Vagina (tissue), 2 donors: ENCODE measurements around the gene FOCAD. TPM values are rescaled to one million over a fixed set of nuclear protein-coding genes. Genes with fewer than 3 reads are reported as not detected.

Experiments used
- DNase-seq, 2 donors: peaks; one replicate each; pipeline ENCODE4 v3.0.0-alpha.2; 2017; ENCODE audit errors: extremely low spot score in 2 of 2
- H3K27ac ChIP-seq: fragments of 200-600 bp; sonication (generic); one replicate; pipeline ENCODE4 v1.5.1; 2019
- H3K27me3 ChIP-seq: fragments of 200-600 bp; sonication (generic); one replicate; pipeline ENCODE4 v1.5.1; 2019
- H3K36me3 ChIP-seq, 2 donors: fragments of 200-600 bp; sonication (generic); one replicate each; pipeline ENCODE4 v1.5.1; 2017 to 2019
- H3K4me1 ChIP-seq: fragments of 200-600 bp; sonication (generic); one replicate; pipeline ENCODE4 v1.5.1; 2019
- H3K4me3 ChIP-seq, 2 donors: fragments of 200-600 bp; sonication (generic); 1 replicate in 1 of 2; 2 replicates in 1 of 2; pipeline ENCODE4 v1.5.1; 2016 to 2019
- H3K9me3 ChIP-seq: fragments of 200-600 bp; sonication (generic); one replicate; pipeline ENCODE4 v1.5.1; 2019
- CTCF ChIP-seq, 3 experiments: fragments of 450-650 bp in 2 of 3; fragments of 200-600 bp in 1 of 3; sonication (generic) in 1 of 3; IDR thresholded peaks; one replicate each; pipeline ENCODE4 v1.5.1; 2017 to 2019; ENCODE audit warnings: antibody characterized with exemption in 3 of 3, mild to moderate bottlenecking in 2 of 3, moderate library complexity in 2 of 3
- POLR2A ChIP-seq, 2 donors: fragments of 450-650 bp; IDR thresholded peaks; one replicate each; pipeline ENCODE4 v1.6.1; 2017; ENCODE audit warnings: antibody characterized with exemption in 2 of 2, mild to moderate bottlenecking in 2 of 2, moderate library complexity in 2 of 2
- POLR2AphosphoS5 ChIP-seq, 2 donors: sonication (generic); formaldehyde crosslinking; IDR thresholded peaks; one replicate each; pipeline ENCODE4 v1.9.0; 2017; ENCODE audit warnings: antibody characterized with exemption in 2 of 2, mild to moderate bottlenecking in 2 of 2, low read depth in 1 of 2; ENCODE audit not compliant: insufficient read depth in 1 of 2
- intact Hi-C: fragments of 100-400 bp; cut with DNase I; formaldehyde crosslinking; loops from one replicate; pipeline ENCODE4 v1.15.1; 2023
- total RNA-seq: library from RNA; depleted of rRNA; stranded (reverse); fragments of >200 nt; gene quantifications from one replicate; pipeline ENCODE4 v1.2.3, GENCODE V29; 2016

The FOCAD gene
- total RNA-seq, 1 donor from 2014 or later = 39.8 TPM

GRCh38 chr9:20941174-20941690 lies 257.2 kb downstream of the FOCAD start:
- no peaks in the 10 kb centered on the region for H3K27me3 ChIP-seq
- H3K4me3 ChIP-seq = no peak overlapping the region
- H3K9me3 ChIP-seq = no peaks in the 10 kb centered on the region
- H3K4me1 ChIP-seq = no peaks in the 10 kb centered on the region
- no peaks in the 10 kb centered on the region for H3K36me3 ChIP-seq
- H3K27ac ChIP-seq = no peak overlapping the region
- intact Hi-C loops = loop anchor here (5.0 to 10.0 kb wide), 2 partner anchors 316 to 1019 kb away; partner anchors contain the start of gene MLLT3
- DNase-seq = no peak
- TF ChIP-seq POLR2AphosphoS5 (IDR thresholded peaks at IDR 0.05; ENCODE audit: insufficient read depth in 1 of 2, low read depth in 1 of 2) = no peak
- peak; percentile 46 to 89 (median 73) for TF ChIP-seq CTCF (IDR thresholded peaks at IDR 0.05)
- no peak for TF ChIP-seq POLR2A (IDR thresholded peaks at IDR 0.05)

- intact Hi-C loops = loop anchor here (5.0 to 10.0 kb wide), 2 partner anchors 320 to 1022 kb away; partner anchors contain the start of gene MLLT3
- no peak for DNase-seq
- no peaks in the 10 kb centered on the region for H3K27me3 ChIP-seq
- no peak overlapping the region for H3K27ac ChIP-seq
- H3K4me1 ChIP-seq = no peaks in the 10 kb centered on the region
- no peak overlapping the region for H3K4me3 ChIP-seq
- no peaks in the 10 kb centered on the region for H3K36me3 ChIP-seq
- TF ChIP-seq POLR2AphosphoS5 (IDR thresholded peaks at IDR 0.05; ENCODE audit: insufficient read depth in 1 of 2, low read depth in 1 of 2) (no peak), POLR2A (IDR thresholded peaks at IDR 0.05) (no peak), CTCF (IDR thresholded peaks at IDR 0.05) (no peak)
- H3K9me3 ChIP-seq = no peaks in the 10 kb centered on the region
Measured at GRCh38 chr9:20944507-20944906, 260.4 kb downstream of the FOCAD start.

GRCh38 chr9:20945269-20945668 lies 261.2 kb downstream of the FOCAD start:
- intact Hi-C loops = loop anchor here (10.0 kb wide), 1 partner anchor 320 kb away; the partner anchor contains the start of gene MLLT3
- H3K36me3 ChIP-seq = no peaks in the 10 kb centered on the region
- H3K27me3 ChIP-seq = no peaks in the 10 kb centered on the region
- no peaks in the 10 kb centered on the region for H3K4me1 ChIP-seq
- no peaks in the 10 kb centered on the region for H3K9me3 ChIP-seq
- H3K4me3 ChIP-seq = no peak overlapping the region
- no peak for DNase-seq
- H3K27ac ChIP-seq = no peak overlapping the region
- TF ChIP-seq POLR2A (IDR thresholded peaks at IDR 0.05) (no peak), CTCF (IDR thresholded peaks at IDR 0.05) (no peak), POLR2AphosphoS5 (IDR thresholded peaks at IDR 0.05; ENCODE audit: insufficient read depth in 1 of 2, low read depth in 1 of 2) (no peak)

GRCh38 chr9:20945856-20946255 lies 261.8 kb downstream of the FOCAD start:
- no peak overlapping the region for H3K27ac ChIP-seq
- no peaks in the 10 kb centered on the region for H3K27me3 ChIP-seq
- H3K36me3 ChIP-seq = no peaks in the 10 kb centered on the region
- intact Hi-C loops = loop anchor here (10.0 kb wide), 1 partner anchor 321 kb away; the partner anchor contains the start of gene MLLT3
- TF ChIP-seq POLR2AphosphoS5 (IDR thresholded peaks at IDR 0.05; ENCODE audit: insufficient read depth in 1 of 2, low read depth in 1 of 2) (no peak), CTCF (IDR thresholded peaks at IDR 0.05) (no peak), POLR2A (IDR thresholded peaks at IDR 0.05) (no peak)
- no peak for DNase-seq
- no peak overlapping the region for H3K4me3 ChIP-seq
- no peaks in the 10 kb centered on the region for H3K4me1 ChIP-seq
- no peaks in the 10 kb centered on the region for H3K9me3 ChIP-seq

GRCh38 chr9:20948703-20949102 lies 264.6 kb downstream of the FOCAD start:
- Histone ChIP-seq H3K9me3 (no peaks in the 10 kb centered on the region), H3K4me1 (peaks cover 6% of the 10 kb centered on the region), H3K27ac (no peak overlapping the region), H3K27me3 (no peaks in the 10 kb centered on the region), H3K36me3 (peaks cover 0 to 6% of the 10 kb centered on the region in 2 donors), H3K4me3 (no peak overlapping the region)
- intact Hi-C loops = loop anchor here (10.0 kb wide), 1 partner anchor 324 kb away; the partner anchor contains the start of gene MLLT3
- no peak for DNase-seq
- no peak for TF ChIP-seq POLR2A (IDR thresholded peaks at IDR 0.05)
- no peak for TF ChIP-seq POLR2AphosphoS5 (IDR thresholded peaks at IDR 0.05; ENCODE audit: insufficient read depth in 1 of 2, low read depth in 1 of 2)
- TF ChIP-seq CTCF (IDR thresholded peaks at IDR 0.05) = no peak
